GM19023 (cell line): Measurements from ENCODE around the gene ACTL6B.

Experiments used
- ATAC-seq: cut with Tn5 transposase; IDR thresholded peaks from one replicate; pipeline ENCODE4 v1.9.1; 2021; ENCODE audit warnings: mild to moderate bottlenecking, moderate library complexity; ENCODE audit not compliant: unreplicated experiment

Gene ACTL6B

DNA sequence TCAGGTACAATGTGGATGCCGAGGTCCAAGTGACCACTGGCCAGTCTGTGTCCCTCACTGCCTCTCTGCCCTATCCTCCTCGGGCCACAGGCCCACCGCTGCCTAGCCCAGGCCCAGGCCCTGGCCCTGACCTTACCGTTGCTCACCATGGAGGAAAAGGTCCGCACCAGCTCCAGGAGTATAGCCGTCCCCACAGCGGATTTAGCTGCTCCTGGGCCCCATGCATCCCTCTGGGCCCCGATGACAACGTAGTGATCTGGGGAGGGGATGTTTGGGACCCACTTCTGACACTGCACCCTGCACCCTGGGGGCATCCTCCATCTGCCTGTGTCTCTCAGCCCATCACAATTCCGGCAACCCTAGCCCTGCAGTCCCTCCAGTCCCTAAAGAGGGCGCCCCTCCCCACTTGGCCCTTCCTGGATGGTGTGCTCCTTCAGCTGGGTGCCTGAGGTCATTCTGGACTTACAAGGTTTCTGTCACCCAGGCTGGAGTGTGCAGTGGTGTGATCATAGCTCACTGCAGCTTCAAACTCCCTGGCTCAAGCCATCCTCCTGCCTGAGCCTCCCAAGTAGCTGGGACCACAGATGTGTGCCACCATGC lies 27.0 kb downstream of the ACTL6B start:
- ATAC-seq: no peak

DNA sequence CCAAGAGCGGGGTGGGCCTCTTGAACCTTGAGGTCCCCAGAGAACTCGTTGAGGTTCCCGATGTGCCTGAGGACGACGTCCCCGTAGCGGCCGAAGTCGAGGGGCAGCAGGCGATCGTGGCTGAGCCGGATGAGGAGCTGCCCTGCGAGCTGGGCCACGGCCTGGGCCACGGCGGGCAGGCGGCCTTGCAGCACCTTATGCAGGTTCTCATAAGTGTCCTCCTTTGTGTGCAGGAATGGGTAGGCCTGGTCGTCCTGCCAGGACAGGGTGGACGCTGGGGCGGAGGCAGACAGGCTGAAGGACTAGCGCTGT lies 29.1 kb downstream of the ACTL6B start:
- ATAC-seq: no peak

DNA sequence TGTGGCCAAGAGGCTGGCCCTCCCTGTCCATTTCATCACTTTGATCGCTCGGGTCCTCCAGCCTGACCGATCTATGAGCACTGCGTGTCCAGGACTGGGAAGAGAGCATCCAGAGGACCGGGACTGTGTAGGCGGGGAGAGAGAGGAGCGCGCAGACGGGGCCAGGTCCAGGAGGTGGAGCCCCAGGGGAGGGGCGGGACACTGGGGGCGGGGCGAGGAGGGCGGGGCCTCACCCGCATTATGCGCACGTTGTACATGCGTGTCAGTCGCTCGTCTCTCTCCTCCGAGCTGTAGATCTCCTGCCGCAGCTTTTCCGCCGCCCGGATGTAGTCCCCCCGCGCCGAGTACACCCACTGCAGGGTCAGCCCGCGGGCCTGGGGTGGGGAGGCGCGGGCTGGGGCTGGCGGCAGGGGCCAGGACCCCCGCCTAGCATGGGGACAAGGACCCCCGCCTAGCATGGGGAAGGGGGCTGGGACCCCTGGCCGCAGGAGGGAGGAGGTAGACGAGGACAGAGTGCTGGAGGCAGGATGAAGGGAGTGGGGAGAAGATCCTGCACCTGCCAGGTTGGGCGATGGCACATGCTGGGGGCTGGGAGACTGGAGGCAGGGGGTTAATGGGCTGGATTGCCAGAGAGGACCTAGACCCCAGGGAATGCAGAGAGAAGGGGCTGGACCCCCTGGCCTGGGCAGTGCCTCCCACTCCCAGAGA lies 29.6 kb downstream of the ACTL6B start:
- ATAC-seq: peak; percentile 87

DNA sequence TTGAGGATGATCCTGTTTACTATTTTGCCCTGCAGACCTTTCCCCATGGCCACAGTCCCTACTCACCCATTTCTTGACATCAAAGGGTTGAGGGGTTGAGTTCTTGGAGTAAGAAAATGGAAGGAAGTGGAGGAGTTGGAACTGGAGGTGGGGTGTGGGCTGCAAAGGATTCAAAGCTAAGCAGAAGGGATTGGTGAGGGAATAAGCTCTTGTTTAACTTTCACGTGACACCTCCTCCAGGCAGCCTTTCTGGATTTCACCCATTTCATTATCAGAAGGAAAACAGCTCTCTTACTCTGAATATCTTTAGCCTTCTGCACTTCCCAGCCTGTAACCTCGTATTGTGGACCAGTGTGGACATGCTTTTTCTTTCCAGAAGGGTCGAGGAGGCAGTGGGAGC lies 30.2 kb downstream of the ACTL6B start:
- ATAC-seq: no peak

DNA sequence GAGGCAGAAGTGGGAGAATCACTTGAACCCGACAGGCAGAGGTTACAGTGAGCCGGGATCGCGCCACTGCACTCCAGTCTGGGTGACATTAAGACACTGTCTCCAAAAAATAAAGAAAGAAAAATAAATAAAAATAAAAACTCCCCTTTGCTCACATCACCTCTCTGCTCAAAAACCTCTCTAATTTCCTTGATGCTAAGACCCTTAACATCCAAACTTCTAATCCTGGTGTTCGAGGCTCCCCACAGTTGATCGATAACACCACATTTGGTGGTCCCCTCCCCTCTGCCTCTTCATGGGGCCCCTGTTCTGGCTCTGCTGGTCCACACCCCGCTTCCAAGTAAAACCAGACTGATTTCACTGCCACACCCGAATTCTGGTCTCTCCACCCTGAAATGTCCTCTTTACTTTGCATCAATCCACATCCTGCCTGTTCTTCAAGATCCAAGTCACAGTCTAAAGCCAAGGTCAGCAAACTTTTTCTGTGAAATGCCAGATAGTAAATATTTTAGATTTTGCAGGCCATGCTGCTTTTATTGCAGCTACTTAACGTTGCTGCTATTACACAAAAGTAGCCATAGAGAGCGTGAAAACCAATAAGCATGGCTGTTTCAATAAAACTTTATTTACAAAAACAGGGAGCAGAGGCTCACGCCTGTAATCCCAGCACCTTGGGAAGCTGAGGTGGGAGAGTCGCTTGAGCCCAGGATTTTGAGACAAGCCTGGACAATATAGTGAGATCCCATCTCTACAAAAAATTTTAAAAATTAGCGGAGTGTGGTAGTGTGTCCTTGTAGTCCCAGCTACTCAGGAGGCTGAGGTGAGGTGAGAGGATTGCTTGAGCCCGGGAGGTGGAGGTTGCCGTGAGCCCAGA lies 32.1 kb downstream of the ACTL6B start:
- no peak for ATAC-seq

DNA sequence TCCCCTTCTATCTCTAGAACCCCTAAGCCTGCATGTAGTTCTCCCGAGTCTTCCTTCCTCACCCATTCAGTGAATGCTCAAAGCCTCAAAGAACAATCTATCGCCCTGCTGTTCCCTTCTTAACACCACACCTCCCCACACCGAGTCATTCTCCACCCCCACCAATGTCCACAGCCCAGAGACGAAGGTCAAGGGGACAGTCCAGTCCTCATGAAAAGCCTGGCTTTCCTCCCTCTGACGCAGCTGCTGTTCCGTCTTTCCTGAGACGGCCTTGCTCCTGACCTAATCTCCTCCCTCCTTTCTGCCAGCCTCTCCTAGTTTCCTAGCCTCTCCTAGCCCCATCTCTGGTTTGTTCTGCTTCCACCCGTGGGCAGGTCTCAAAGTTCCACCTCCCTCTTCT lies 34.7 kb downstream of the ACTL6B start:
- no peak for ATAC-seq

DNA sequence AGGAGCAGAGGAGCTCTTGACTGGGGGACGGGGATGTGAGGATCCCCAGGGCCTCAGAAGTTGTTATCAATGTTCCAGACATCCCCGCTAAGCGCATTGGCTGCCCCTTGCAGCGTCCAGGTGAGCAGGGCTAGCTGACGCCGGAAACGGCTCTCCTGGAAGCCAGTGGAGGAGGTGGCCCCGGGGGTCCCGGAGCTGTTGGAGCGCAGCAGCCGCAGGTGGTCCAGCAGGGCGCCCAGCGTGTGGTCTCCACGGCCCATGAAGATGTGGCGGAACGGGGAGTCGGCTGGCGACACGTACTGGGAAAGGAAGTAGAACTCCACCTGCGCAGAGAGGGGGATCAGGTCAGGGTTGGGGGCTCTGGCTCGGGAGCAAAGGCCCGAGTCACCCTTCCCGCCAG lies 35.4 kb downstream of the ACTL6B start:
- no peak for ATAC-seq

DNA sequence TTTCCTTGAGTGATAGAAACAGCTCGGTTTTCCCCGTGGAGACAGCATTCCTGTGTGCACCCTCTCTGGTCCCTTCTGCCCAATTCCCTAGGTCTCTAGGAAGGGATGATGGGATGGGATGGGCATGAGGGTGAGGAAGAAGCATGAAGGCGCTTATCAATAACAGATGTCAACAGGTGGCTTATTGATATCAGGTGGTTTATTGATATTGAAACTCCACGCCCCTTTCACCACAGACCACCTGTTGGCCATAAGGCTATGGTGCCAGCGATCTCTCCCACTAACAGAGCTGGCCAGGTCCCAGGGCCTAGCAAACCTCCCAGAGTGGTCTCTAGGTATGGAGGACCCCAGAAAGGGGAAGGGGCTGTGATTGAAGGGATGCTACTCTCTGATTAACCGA lies 36.0 kb downstream of the ACTL6B start:
- no peak for ATAC-seq

DNA sequence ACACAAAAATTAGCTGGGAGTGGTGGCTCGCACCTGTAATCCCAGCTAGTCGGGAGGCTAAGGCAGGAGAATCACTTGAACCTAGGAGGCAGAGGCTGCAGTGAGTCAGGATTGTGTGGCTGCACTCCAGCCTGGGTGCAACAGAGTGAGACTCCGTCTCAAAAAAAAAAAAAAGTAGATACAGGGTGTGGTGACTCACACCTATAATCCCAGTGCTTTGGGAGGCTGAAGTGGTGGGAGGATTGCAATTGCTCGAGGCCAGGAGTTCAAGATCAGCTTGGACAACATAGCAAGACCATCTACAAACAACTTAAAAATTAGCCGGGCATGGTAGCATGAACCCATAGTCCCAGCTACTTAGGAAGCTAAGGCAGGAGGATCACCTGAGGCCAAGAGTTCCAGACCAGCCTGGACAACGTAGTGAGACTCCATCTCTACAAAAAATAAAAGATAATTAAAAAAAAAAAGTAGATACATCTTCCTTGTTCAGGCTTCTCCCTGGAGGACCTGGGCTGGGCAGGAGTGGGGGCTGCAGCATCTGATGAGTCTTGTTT lies 41.9 kb downstream of the ACTL6B start:
- no peak for ATAC-seq

DNA sequence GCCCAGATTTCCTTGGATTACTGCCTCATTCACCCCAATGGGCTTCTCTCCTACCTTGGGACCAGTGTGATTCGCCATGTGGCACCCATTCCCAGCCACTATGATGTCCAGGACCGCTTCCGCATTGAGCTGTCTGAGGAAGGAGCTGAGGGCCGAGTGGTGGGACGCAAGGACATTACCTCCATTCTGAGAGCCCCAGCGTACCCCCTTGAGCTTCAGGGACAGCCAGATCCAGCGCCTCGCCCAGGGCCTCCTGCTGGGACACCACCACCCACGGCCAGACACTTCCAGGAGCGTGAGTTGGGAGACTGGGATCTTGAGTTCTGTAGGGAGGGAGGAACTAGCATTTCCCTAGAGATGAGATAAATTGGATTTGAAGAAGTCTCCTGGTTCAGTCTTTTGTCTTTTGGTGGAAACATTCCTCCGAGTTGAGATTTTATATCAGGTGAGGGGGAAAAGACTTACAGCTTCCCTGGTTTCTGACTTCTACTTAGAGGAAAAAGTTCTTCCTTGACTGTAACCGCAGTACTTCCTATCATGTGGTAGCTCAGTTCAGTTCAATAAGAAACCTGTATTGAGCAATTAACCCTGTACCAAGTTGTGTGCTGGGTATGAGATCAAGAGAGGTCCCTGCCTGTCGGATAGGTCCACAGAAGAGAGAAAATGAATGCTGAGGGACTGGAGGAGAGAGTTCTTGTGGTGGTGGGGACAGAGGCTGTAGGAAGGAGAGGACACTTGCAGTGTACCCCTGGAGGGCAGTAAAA lies 42.7 kb downstream of the ACTL6B start:
- ATAC-seq: no peak

DNA sequence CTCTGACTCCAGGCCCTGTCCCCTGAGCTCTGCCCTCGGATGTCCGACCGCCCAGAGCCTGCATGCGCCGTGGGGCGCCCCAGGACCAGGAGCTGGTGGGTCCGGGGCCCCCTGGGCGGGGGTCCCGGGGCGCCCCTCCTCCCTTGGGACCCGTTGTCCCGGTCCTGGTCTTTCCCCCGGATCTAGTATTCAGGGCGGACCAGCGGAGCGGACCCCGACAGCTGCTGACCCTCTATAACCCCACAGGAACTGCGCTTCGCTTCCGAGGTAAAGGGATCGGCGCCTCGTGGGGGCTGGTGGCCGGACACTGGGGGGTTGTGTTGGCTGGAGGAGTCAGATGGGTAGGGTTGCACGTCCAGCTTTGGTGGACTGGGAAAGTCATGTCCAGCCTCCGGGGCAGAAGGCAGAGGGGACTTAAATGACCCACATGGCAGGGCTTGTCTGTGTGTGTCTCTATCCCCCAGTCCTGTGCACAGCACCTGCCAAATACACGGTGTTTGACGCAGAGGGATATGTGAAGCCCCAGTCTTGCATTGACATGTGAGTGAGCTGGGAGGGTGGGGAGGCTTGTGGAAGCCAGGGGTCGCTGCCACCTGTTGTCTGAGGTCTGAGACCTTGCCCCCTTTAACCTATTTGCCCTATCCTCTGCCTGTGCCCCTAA lies 43.4 kb downstream of the ACTL6B start:
- peak; percentile 0 for ATAC-seq

DNA sequence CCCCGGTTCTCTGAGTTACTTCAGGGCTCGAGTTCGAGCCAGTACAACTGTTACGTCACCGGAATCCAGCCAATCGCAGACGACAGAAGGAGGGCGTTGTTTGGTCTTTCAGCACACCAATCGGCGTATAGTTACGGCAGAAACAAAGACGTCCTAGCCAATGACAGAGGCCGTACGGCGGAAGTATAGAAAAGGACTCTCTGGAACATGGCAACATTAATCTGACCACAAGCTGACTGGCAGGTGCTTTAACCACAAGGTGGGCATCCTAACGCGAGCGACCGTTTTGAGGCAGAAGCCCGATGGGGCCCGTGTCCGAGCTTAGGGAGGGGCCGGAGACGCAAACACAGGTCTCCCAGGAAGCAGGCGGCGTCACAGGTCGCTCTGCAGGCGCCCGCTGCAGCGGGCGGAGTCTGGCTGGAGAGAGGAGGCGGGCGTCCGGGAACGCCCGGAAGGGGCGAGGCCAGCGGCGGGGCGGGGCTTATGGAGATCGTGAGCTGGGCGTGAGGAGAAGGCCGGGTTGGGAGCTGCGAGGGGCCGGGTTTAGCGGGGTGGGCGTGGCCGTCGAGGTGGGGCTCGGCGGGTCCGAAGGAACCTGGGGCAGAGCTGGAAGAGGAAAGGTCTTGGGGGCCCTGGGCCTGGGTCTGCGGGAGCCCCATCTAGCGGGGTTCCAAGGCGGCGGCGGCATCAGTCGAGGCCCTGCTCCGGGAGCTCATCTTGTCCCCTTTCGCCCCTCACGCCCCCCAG lies 44.1 kb downstream of the ACTL6B start, which contains the start of gene MOSPD3:
TSS of gene MOSPD3 (plus strand) at position 558 of the 747 bp plus-strand sequence. CDS start 252 bp downstream, outside the sequence.
- ATAC-seq: peak; percentile 93

DNA sequence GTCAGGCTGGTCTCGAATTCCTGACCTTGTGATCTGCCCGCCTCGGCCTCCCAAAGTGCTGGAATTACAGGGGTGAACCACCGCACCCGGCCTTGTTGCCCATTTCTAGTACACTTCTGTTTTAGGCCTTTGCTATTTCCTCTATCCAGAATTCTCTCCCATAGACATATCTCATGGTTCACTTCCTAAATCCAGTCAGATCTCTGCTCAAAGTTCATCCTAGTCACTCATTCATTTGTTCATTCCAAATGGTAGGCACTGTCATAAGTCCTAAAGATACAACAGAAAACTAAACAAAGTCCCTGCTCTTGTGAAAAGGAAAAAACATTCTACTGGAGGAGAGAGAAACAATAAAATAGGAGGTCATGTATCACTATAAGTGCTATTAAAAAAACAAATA lies 46.3 kb downstream of the ACTL6B start:
- no peak for ATAC-seq

DNA sequence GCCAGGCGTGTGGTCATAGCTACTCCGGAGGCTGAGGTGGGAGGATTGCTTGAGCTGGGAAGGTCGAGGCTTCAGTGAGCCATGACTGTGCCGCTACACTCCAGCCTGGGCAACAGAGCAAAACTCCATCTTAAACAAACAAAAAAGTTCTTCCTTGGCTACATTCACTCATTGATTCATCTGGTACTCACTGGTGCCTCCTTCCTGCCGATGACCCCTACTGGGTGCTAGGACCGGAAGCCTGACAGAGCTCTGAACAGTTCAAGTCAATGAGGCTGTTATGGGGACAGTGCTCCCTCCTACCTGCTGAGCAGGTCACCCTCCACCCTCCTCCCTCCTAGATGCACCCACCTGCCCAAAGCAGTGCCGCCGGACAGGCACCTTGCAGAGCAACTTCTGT lies 49.1 kb downstream of the ACTL6B start:
- no peak for ATAC-seq

DNA sequence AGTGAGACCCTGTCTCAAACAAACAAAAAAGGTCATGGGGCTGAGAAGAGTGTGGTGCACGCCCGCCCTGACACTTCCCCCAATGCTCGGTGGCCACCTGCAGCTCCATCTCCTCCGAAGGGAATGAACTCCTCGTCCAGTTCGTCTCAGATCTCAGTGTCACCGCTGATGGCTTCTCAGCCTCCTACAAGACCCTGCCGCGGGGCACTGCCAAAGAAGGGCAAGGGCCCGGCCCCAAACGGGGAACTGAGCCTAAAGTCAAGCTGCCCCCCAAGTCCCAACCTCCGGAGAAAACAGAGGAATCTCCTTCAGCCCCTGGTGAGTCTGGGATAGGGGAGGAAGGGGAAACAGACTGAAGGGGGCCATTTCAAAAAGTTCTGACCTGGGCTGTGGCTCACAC lies 49.9 kb downstream of the ACTL6B start:
- ATAC-seq: no peak

DNA sequence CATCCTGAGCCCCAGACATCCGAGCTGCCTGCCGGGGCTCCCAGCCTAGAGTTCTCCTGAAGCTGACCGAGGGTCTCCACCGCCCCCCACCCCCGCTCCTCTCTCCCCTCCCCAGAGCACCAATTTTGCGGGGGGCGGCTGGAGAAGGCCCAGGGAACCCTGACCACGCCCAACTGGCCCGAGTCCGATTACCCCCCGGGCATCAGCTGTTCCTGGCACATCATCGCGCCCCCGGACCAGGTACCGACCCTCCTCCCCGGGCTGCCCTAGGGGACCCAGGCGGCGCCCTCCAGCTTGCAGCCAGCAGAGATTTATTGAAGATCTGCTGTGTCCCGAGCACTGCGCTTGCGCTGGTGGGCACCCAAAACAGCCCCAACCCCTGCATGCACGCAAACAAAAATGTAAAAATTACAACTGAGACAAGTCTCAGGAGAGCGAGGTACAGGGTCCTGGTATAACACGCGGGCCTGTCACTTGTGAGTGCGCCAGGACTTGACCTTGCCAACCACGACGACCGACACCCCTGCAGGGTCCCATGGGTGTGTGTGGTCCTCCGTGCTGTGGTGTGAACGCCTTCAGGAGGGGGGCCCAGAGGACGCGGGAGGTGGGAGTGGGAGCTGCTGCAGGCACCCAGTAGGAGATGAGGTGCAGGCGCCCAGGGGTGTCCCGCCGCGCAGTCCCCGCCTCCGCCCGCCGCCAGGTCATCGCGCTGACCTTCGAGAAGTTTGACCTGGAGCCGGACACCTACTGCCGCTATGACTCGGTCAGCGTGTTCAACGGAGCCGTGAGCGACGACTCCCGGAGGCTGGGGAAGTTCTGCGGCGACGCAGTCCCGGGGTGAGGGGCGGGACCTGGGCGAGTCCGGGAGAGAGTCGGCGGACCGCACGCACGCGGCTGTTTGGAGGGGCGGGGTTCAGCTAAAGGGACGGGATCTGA lies 51.0 kb downstream of the ACTL6B start:
- no peak for ATAC-seq

DNA sequence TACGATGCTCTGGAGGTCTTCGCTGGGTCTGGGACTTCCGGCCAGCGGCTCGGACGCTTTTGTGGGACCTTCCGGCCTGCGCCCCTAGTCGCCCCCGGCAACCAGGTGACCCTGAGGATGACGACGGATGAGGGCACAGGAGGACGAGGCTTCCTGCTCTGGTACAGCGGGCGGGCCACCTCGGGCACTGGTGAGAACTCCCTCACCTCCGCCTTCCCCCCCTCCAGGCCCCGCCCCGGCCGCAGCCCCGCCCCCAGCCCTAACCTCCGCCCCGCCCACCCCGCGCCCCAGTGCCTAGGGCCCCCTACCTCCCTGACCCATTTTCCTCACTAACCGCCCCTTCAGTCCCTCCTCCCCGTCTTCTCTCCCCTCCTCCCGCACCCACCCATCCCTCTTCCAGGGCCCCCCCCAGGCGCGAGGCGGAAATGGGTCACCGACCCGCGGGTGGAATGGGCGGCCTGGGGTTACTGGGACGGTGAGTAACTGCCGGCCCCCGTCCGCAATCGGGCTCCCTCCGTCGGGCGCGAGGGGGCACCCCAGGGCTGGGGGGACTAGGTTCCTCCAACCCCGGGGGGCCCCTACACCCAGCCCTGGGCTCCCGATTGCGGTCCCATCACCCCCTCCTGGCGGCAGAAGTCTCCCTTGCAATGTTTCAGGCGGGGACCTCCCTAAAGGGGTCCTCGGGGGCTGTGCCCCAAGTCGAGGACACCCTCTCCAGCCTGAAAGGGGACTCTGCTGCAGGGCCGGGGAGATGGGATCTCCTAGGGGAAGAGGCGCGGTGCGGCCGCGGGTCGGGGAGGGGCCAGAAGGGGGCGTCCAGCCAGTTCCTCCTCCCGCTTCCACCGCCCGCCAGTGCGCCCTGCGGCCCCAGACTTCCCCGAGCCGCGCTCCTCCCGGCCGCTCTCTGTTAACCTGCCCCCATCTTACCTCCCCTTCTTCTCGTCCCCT lies 51.9 kb downstream of the ACTL6B start:
- ATAC-seq: peak; percentile 49

DNA sequence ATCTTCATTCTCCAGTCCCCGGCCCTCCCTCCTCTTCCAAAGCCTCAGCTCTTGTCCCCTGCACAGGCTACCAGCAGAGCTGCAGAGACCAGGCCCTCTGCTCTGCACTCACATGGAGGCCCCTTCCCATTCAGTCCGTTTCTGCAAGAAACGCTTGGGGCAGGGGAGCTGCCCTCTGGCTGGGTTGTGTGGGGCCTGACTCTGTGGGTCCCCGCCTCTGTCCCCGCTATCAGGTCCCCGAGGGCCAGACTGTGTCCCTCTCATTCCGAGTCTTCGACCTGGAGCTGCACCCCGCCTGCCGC lies 52.6 kb downstream of the ACTL6B start:
- peak; percentile 24 for ATAC-seq
